Stimulated activated CD4-positive, alpha-beta T cell treated with anti-CD3 and anti-CD28 coated beads, Interleukin-4, amount 100 ng/mL, for 1 hour (primary cell): ENCODE measurements around the gene CHAC1.

ENCODE experiments used
- DNase-seq: peaks from one replicate; pipeline ENCODE4 v3.0.0-alpha.2; 2020

CHAC1 gene

DNA sequence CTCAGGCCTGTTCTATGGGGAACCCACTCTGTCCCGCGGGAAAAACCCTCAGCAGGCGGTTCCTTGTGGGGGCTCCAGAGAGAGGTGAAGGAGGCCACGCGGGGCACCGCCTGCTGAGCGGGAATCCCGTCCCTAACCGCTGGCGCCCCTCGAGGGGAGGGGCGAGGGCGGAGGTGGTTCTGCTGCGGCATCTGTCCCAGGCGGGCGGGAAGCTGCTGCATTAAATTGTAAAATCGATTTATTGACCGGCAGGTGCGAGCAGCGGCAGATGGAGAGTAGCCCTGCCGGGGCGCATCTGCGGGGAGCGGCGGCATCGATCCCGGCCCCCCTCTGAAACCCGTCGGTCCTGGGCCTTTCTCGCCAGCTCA, 27.8 kb upstream of the CHAC1 start:
- no peak for DNase-seq

DNA sequence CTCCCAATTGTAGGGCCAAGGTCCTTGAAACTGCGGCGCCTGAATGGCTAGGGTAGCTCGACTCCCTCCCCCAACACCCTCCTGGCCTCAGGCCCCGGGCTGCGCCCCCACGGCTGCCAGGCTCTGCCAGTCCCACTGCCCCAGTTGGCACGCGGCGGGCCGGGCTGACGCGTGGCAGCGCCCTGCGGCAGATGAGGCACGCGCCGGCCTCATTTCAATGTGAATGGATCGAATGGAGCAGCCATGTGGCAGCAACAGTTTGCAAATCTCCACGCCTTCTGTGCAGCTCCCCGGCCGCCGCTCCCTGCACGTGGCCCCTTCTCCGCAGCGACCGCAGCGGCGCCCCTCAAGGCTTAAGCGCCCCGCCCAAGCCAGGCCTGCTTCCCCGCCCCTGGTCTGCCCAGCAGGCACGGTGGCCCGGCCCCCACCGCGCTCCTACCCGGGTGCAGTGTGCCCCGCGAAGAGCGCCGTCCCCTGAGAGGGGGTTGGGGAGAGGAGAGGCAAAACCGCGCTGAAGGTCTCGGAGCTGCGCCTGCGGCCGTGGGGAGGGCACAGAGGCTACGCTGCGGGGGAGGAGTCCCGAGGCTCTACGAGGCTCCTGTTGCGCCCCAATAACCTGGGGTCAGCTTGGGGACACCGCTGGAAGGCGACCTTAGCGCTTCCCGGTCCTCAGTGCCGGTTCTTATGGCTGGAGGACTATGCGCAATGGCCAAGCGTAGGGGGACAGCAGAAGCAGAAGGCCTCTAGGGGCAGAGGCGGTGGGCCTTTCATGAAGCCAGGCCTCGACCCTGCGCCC, 27.2 kb upstream of the CHAC1 start:
- DNase-seq: peak; percentile 23

DNA sequence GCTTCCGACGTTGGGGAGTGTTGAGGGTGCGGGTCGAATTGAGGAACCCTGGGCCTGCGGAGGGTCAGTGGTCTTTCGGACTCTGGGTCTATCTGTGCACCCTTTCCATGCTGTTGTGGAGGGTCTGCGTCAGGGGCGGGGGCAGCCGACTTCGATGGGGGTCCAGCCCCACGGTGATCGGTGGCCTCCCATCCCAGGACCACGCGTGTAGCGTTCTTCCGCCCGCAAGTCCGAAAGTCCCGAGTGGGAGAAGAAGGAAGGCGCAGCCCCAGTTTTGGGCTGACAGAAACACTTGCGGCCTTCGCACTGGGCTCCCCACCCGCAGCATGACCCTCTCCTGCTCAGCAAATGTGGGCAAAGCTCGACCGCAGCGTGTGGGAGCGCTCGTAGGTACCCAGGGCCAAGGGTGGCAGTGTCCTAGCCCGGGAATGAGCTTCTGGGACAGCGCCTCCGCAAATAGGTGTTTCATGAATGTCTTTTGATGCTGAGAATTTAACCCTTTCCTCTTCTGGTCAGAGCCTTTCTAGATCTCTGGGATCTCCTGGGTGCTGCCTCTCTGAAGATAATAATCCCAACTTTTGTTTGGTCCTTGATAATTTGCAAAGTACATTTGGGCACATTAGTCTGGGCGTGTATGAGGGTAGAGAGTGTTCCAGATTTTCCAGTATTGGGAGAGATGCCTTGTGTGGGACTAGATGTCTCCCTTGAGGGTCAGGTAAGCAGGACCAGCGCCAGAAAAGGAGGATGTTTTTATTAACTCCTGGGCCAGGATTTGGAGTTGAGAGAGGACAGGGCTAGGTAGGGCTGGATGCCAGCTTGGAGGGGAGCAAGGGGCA, 26.4 kb upstream of the CHAC1 start:
- no peak for DNase-seq

- DNase-seq: no peak
These were observed 25.8 kb upstream of the CHAC1 start for GRCh38 chr15:40927495-40927872.

GRCh38 chr15:40927873-40928806, 25.1 kb upstream of the CHAC1 start:
- DNase-seq: no peak

- peak; percentile 41 for DNase-seq
These were observed 24.2 kb upstream of the CHAC1 start, which contains the start of gene DLL4 for GRCh38 chr15:40928821-40929659. Gene DLL4, plus strand, starts transcription at chr15:40929340. Its CDS starts 329 bp downstream, at chr15:40929669.

DNA sequence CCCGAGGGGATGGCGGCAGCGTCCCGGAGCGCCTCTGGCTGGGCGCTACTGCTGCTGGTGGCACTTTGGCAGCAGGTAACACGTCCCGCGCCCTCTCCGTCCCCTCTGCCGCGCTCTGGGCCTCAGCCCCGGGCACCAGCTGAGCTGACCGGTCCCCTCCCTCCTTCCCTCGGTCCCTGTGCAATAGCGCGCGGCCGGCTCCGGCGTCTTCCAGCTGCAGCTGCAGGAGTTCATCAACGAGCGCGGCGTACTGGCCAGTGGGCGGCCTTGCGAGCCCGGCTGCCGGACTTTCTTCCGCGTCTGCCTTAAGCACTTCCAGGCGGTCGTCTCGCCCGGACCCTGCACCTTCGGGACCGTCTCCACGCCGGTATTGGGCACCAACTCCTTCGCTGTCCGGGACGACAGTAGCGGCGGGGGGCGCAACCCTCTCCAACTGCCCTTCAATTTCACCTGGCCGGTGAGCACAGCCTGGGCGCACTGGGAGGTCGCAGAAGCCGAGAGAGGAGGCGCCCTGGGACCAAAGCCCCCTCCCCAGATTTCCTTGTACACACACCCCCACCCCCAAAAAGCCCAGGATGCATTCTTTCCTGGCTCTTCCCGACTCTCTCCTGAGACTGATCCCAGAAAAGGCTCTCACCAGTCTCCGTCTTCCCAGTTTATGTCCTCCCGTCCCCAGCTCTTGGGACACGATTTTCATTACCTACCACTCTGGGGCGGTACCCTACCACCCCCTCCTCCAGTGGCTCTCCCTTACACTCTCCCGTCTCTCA, 23.4 kb upstream of the CHAC1 start:
- DNase-seq: no peak

- DNase-seq: peak; percentile 60
These were observed 22.6 kb upstream of the CHAC1 start for GRCh38 chr15:40930430-40931299.

- no peak for DNase-seq
These were observed 21.8 kb upstream of the CHAC1 start for GRCh38 chr15:40931300-40932142.

DNA sequence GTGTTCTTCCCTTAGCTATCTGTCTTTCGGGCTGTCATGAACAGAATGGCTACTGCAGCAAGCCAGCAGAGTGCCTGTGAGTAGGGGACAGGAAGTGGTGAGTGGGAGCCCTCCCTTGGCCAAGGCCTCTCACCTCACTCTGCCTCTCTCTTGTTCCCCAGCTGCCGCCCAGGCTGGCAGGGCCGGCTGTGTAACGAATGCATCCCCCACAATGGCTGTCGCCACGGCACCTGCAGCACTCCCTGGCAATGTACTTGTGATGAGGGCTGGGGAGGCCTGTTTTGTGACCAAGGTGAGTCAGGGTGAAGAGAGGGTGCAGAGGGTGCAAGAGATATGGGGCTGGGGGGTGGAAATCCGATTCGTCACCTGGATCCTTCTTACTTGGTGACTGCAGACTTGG, 21.1 kb upstream of the CHAC1 start:
- no peak for DNase-seq

DNA sequence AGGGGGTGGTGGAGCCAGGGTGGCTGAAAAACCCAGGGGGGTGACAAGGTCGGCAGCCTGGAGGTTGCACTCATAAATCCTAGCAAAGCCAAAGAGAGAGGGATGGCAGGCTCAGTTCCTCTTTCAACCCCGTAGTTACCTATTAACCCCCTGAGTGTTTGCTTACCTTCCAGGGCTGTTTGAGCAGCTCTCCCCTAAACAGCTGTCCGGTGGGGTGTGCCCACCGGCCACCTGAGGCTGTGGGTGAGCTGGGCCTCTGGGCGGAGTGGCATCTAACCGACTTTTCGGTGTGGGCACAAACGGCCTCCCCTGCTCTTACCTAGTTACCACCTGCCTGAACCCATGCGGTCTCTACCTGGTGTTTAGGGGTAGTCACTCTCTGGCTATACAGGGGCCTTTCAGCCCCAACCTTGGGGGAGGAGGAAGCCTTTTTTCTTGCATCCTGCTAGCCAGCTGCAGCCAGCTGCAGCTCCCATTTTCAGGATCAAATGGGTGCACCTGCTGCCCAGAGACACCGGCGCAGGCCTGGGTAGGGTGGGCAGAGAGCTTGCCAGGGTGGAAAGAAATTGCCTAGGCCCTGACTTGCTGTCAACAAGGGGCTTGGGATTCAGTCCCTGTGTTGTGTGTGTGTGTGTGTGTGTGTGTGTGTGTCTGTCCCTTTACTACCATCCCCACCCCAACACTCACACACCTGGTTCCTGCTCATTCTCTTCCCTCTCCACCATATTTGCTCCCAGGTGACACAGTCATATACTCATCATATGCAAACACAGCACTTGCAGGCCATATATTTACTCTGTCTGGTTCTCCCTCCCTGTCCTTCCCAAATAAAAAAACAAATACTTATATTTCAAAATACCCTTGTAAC, 20.4 kb upstream of the CHAC1 start:
- no peak for DNase-seq

- no peak for DNase-seq
These were observed 19.8 kb upstream of the CHAC1 start for GRCh38 chr15:40933517-40933902.

- DNase-seq: no peak
These were observed 18.8 kb upstream of the CHAC1 start for GRCh38 chr15:40934457-40934856.

DNA sequence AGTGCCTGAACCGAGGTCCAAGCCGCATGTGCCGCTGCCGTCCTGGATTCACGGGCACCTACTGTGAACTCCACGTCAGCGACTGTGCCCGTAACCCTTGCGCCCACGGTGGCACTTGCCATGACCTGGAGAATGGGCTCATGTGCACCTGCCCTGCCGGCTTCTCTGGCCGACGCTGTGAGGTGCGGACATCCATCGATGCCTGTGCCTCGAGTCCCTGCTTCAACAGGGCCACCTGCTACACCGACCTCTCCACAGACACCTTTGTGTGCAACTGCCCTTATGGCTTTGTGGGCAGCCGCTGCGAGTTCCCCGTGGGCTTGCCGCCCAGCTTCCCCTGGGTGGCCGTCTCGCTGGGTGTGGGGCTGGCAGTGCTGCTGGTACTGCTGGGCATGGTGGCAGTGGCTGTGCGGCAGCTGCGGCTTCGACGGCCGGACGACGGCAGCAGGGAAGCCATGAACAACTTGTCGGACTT, 17.0 kb upstream of the CHAC1 start:
- DNase-seq: no peak

DNA sequence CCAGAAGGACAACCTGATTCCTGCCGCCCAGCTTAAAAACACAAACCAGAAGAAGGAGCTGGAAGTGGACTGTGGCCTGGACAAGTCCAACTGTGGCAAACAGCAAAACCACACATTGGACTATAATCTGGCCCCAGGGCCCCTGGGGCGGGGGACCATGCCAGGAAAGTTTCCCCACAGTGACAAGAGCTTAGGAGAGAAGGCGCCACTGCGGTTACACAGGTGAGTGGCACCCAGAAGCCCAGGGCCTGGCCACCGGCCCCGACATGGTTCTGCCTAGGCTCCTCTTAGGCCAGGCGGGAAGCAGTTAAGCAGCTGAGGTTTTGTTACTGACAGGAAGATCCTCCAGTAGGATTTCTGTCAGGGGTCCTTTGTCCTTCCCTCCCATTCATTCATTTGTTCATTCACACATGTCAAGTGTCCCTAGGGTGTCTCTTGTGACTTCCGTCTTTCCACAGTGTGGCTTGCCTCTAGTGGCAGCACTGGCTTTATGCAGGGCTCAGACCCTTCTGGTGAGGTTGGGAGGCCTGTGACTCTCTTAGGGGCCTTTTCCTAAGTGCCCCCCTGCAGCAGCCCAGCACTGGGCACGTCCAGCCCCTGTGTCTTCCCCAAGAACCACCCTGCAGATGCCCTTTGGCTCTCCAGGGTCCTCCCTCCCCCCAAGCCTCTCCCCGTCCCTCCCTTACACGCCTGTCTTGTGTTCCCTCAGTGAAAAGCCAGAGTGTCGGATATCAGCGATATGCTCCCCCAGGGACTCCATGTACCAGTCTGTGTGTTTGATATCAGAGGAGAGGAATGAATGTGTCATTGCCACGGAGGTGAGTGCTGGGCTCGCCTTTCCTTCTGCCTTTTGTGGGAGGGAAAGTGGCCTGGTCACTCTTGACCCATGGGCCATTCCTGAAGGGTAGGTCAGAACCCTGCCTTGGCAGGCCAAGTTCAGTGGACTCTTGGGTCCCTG, 16.3 kb upstream of the CHAC1 start:
- no peak for DNase-seq

DNA sequence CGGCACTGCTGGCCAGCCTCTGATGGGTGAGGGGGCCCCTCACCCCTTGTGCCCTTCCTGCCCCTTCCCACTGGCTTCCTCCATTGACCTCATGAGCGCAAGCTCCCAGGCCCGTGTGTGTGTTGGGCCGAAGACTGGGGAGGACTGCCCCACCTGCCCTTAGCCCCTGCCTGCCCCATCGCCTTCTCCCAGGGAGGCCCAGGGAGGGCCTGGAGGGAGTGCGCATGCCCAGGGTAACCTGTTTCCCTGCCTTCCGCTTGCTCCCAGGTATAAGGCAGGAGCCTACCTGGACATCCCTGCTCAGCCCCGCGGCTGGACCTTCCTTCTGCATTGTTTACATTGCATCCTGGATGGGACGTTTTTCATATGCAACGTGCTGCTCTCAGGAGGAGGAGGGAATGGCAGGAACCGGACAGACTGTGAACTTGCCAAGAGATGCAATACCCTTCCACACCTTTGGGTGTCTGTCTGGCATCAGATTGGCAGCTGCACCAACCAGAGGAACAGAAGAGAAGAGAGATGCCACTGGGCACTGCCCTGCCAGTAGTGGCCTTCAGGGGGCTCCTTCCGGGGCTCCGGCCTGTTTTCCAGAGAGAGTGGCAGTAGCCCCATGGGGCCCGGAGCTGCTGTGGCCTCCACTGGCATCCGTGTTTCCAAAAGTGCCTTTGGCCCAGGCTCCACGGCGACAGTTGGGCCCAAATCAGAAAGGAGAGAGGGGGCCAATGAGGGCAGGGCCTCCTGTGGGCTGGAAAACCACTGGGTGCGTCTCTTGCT, 15.3 kb upstream of the CHAC1 start:
- DNase-seq: no peak
